IPS-15b (cell line): ENCODE measurements around the gene S100A7A.
"Not testable (repeated sequence)": the region's sequence is repeated elsewhere in the genome, so short reads cannot be mapped to it uniquely, and the experiment has no call there.

ENCODE experiments used
- H3K27me3 ChIP-seq: one replicate; pipeline ENCODE4 v1.6.1; 2013; ENCODE audit warnings: low read length; ENCODE audit not compliant: control insufficient read depth, insufficient read depth
- H3K36me3 ChIP-seq: one replicate; pipeline ENCODE4 v1.6.1; 2013; ENCODE audit warnings: low read length; ENCODE audit not compliant: control insufficient read depth, insufficient read depth
- H3K4me1 ChIP-seq: one replicate; pipeline ENCODE4 v1.6.1; 2013; ENCODE audit warnings: mild to moderate bottlenecking, low read length; ENCODE audit not compliant: control insufficient read depth, insufficient read depth
- H3K4me3 ChIP-seq: one replicate; pipeline ENCODE4 v1.5.1; 2013; ENCODE audit warnings: low read depth, low read length
- H3K9ac ChIP-seq: one replicate; pipeline ENCODE4 v1.6.1; 2013; ENCODE audit warnings: low read depth, mild to moderate bottlenecking, low read length
- H3K9me3 ChIP-seq: one replicate; pipeline ENCODE4 v1.6.1; 2013; ENCODE audit warnings: mild to moderate bottlenecking, low read length; ENCODE audit not compliant: control insufficient read depth, insufficient read depth

Gene S100A7A

GRCh38 chr1:153405825-153406599, 10.3 kb upstream of the S100A7A start:
- H3K27me3 ChIP-seq: peaks cover 11% of the 10 kb centered on the region
- not testable (repeated sequence) for H3K4me1 ChIP-seq, H3K4me3 ChIP-seq, H3K36me3 ChIP-seq, H3K9ac ChIP-seq, H3K9me3 ChIP-seq

GRCh38 chr1:153407274-153407673, 9.0 kb upstream of the S100A7A start:
- H3K4me1 ChIP-seq, H3K9ac ChIP-seq, H3K9me3 ChIP-seq, H3K36me3 ChIP-seq, H3K4me3 ChIP-seq: not testable (repeated sequence)
- peaks cover 11% of the 10 kb centered on the region for H3K27me3 ChIP-seq

GRCh38 chr1:153413961-153414360, 2.4 kb upstream of the S100A7A start:
- not testable (repeated sequence) for H3K4me1 ChIP-seq, H3K4me3 ChIP-seq, H3K27me3 ChIP-seq

GRCh38 chr1:153417136-153417888, 992 bp downstream of the S100A7A start:
- no peaks in the 10 kb centered on the region for H3K36me3 ChIP-seq
- H3K4me3 ChIP-seq: no peak overlapping the region
- H3K9me3 ChIP-seq: no peaks in the 10 kb centered on the region
- no peaks in the 10 kb centered on the region for H3K4me1 ChIP-seq
- no peak overlapping the region for H3K9ac ChIP-seq
- H3K27me3 ChIP-seq: no peaks in the 10 kb centered on the region

More at GRCh38 chr1:153413961-153414360, 2.4 kb upstream of the S100A7A start:
- H3K9me3 ChIP-seq, H3K36me3 ChIP-seq, H3K9ac ChIP-seq: not testable (repeated sequence)

GRCh38 chr1:153418758-153419435, 2.6 kb downstream of the S100A7A start:
- H3K4me3 ChIP-seq, H3K27me3 ChIP-seq, H3K9ac ChIP-seq, H3K36me3 ChIP-seq, H3K9me3 ChIP-seq, H3K4me1 ChIP-seq: not testable (repeated sequence)

GRCh38 chr1:153419436-153419793, 3.1 kb downstream of the S100A7A start:
- H3K4me3 ChIP-seq, H3K9ac ChIP-seq, H3K36me3 ChIP-seq, H3K9me3 ChIP-seq, H3K4me1 ChIP-seq, H3K27me3 ChIP-seq: not testable (repeated sequence)

GRCh38 chr1:153420306-153420705, 4.0 kb downstream of the S100A7A start:
- Histone ChIP-seq H3K36me3 (no peaks in the 10 kb centered on the region), H3K9me3 (no peaks in the 10 kb centered on the region), H3K4me3 (no peak overlapping the region), H3K9ac (no peak overlapping the region), H3K27me3 (no peaks in the 10 kb centered on the region), H3K4me1 (no peaks in the 10 kb centered on the region)

GRCh38 chr1:153422450-153423068, 6.2 kb downstream of the S100A7A start:
- Histone ChIP-seq H3K27me3 (no peaks in the 10 kb centered on the region), H3K9ac (no peak overlapping the region)

GRCh38 chr1:153426809-153427208, 10.5 kb downstream of the S100A7A start:
- Histone ChIP-seq H3K9me3 (no peaks in the 10 kb centered on the region), H3K9ac (no peak overlapping the region), H3K27me3 (no peaks in the 10 kb centered on the region), H3K36me3 (no peaks in the 10 kb centered on the region), H3K4me3 (no peak overlapping the region), H3K4me1 (no peaks in the 10 kb centered on the region)

More at GRCh38 chr1:153422450-153423068, 6.2 kb downstream of the S100A7A start:
- Histone ChIP-seq H3K4me1 (no peaks in the 10 kb centered on the region), H3K9me3 (no peaks in the 10 kb centered on the region), H3K4me3 (no peak overlapping the region), H3K36me3 (no peaks in the 10 kb centered on the region)

- H3K9me3 ChIP-seq: no peaks in the 10 kb centered on the region
- H3K4me1 ChIP-seq: no peaks in the 10 kb centered on the region
- H3K36me3 ChIP-seq: no peaks in the 10 kb centered on the region
- no peak overlapping the region for H3K9ac ChIP-seq
- H3K4me3 ChIP-seq: no peak overlapping the region
- H3K27me3 ChIP-seq: no peaks in the 10 kb centered on the region
Measured at GRCh38 chr1:153428073-153428638, 11.8 kb downstream of the S100A7A start.

- Histone ChIP-seq H3K4me3 (no peak overlapping the region), H3K9me3 (no peaks in the 10 kb centered on the region), H3K36me3 (no peaks in the 10 kb centered on the region), H3K4me1 (no peaks in the 10 kb centered on the region), H3K9ac (no peak overlapping the region), H3K27me3 (no peaks in the 10 kb centered on the region)
Measured at GRCh38 chr1:153428791-153429190, 12.5 kb downstream of the S100A7A start.
